Measurements from ENCODE around the gene SLC66A3. TPM values are rescaled to one million over a fixed set of nuclear protein-coding genes. Genes with fewer than 3 reads are reported as not detected.

SLC66A3 gene
- total RNA-seq, 5 donors from 2014 or later (not counting 1 experiment from before 2014, with no cell fraction given) = 10.7 to 32.0 (median 21.2) TPM

DNA sequence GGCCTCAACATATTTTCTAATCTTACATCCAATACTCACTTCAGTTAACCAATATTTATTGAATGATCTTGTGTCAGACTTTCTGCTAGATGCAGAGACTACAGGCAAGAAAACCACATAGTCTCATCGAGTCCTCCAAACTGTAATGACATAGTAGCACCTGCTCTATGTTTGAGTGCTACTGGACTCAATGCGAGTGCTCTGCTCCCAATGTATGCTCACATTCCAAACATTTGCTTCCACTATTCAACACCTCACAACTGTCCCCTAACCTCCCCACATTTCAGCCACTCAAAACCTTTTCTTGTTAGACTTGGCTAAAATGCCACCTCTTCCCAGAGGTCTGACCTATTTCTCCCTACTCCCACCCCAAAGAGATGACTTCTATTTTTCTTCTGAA, 65.2 kb downstream of the SLC66A3 start:
- no peaks in the 10 kb centered on the region for H3K9me3 ChIP-seq
- no peaks in the 10 kb centered on the region for H3K27me3 ChIP-seq (replicated peaks in 1 of 2; ENCODE audit: control insufficient read depth in 2 of 2, extremely low read depth in 1 of 2, insufficient read depth in 2 of 2, low read length in 1 of 2)
- no peaks in the 10 kb centered on the region for H3K4me1 ChIP-seq (ENCODE audit: control insufficient read depth in 1 of 2, extremely low read depth in 1 of 2, insufficient read depth in 2 of 2, low read length in 2 of 2)
- H3K27ac ChIP-seq (ENCODE audit: low read length) = no peak overlapping the region
- 96% methylated on average over 2 of the region's 2 CpGs for WGBS (ENCODE audit: insufficient coverage)
- no peak overlapping the region for H3K4me3 ChIP-seq (ENCODE audit: control insufficient read depth in 1 of 2, extremely low read depth in 1 of 2, low read length in 1 of 2)
- POLR2A ChIA-PET = no interaction called here
- H3K4me3 Mint-ChIP-seq = no peak overlapping the region
- no peaks in the 10 kb centered on the region for H3K4me1 Mint-ChIP-seq
- H3K27me3 Mint-ChIP-seq = no peaks in the 10 kb centered on the region
- peaks cover 43% of the 10 kb centered on the region for H3K36me3 Mint-ChIP-seq
- DNase-seq (no peak), ATAC-seq (replicated peaks in 1 of 4) (no peak)
- H3K9me3 Mint-ChIP-seq = no peaks in the 10 kb centered on the region
- peaks cover 0 to 28% of the 10 kb centered on the region in 2 donors for H3K36me3 ChIP-seq (ENCODE audit: control insufficient read depth in 2 of 2, extremely low read depth in 1 of 2, insufficient read depth in 1 of 2, low read length in 1 of 2)
- CTCF ChIA-PET = no interaction called here
- no peak overlapping the region for H3K27ac Mint-ChIP-seq

DNA sequence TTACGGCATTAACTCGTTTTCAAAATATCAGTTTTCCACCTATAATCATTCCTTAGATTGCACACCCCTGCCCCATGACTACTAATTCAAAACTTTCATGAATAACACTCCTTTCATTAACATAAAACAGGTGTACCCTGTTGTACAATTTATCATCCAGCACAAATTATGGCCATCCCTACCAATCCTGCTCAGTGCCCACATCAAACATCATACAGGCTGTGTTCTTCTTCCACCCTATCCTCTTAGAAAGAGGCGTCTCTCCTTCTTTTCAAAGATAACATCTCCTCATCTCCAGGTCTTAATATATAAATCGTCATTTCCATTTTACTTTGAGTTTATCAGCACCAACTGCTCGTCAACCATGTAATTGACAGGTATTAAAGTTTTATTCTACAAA, 67.6 kb downstream of the SLC66A3 start:
- Mint-ChIP-seq H3K9me3 (no peaks in the 10 kb centered on the region), H3K36me3 (peaks cover 41% of the 10 kb centered on the region)
- no peak overlapping the region for H3K27ac ChIP-seq (ENCODE audit: low read length)

DNA sequence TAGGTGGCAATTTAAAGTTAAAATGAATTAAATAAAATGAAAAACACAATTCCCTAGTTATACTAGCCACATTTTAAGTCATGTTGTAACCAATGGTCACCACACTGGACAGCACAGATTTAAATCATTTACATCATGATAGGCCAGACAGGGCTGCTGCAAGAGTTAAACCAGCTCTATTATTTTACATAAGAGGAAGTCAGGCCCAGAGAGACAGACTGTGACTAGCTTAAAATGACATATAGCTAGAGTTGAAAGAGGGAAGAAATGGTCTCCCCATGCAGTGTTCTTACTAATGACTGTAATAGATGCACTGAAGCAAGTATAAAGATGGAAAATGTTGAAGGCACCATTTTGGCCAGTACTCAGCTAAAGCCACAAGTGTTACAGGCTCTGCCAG, 69.6 kb downstream of the SLC66A3 start:
- Histone ChIP-seq H3K36me3 (ENCODE audit: control insufficient read depth in 2 of 2, extremely low read depth in 1 of 2, insufficient read depth in 1 of 2, low read length in 1 of 2) (peaks cover 0 to 17% of the 10 kb centered on the region in 2 donors), H3K4me1 (ENCODE audit: control insufficient read depth in 1 of 2, extremely low read depth in 1 of 2, insufficient read depth in 2 of 2, low read length in 2 of 2) (no peaks in the 10 kb centered on the region), H3K27ac (ENCODE audit: low read length) (no peak overlapping the region), H3K27me3 (replicated peaks in 1 of 2; ENCODE audit: control insufficient read depth in 2 of 2, extremely low read depth in 1 of 2, insufficient read depth in 2 of 2, low read length in 1 of 2) (no peaks in the 10 kb centered on the region), H3K4me3 (ENCODE audit: control insufficient read depth in 1 of 2, extremely low read depth in 1 of 2, low read length in 1 of 2) (no peak overlapping the region), H3K9me3 (no peaks in the 10 kb centered on the region)
- Mint-ChIP-seq H3K4me3 (no peak overlapping the region), H3K36me3 (peaks cover 31% of the 10 kb centered on the region), H3K27me3 (no peaks in the 10 kb centered on the region), H3K4me1 (no peaks in the 10 kb centered on the region), H3K27ac (no peak overlapping the region), H3K9me3 (no peaks in the 10 kb centered on the region)
- no peak for DNase-seq
- ChIA-PET POLR2A (interaction anchor here in 1 of 2 donors (0.5 kb wide), 1 partner anchor 14 kb away, joined by 3 read pairs; no protein-coding TSS in a partner anchor), CTCF (interaction anchor here in 1 of 2 donors (0.6 kb wide), 1 partner anchor 17 kb away, joined by 3 read pairs; no protein-coding TSS in a partner anchor)
- no peak for ATAC-seq (replicated peaks in 1 of 4)

More for the DNA sequence above, 67.6 kb downstream of the SLC66A3 start:
- 100% methylated on average over 2 of the region's 5 CpGs for WGBS (ENCODE audit: insufficient coverage)
- no peaks in the 10 kb centered on the region for H3K27me3 ChIP-seq (replicated peaks in 1 of 2; ENCODE audit: control insufficient read depth in 2 of 2, extremely low read depth in 1 of 2, insufficient read depth in 2 of 2, low read length in 1 of 2)
- no peaks in the 10 kb centered on the region for H3K9me3 ChIP-seq
- no peak overlapping the region for H3K4me3 Mint-ChIP-seq
- ATAC-seq (replicated peaks in 1 of 4) (no peak), DNase-seq (no peak)
- no peaks in the 10 kb centered on the region for H3K4me1 ChIP-seq (ENCODE audit: control insufficient read depth in 1 of 2, extremely low read depth in 1 of 2, insufficient read depth in 2 of 2, low read length in 2 of 2)
- peaks cover 0 to 20% of the 10 kb centered on the region in 2 donors for H3K36me3 ChIP-seq (ENCODE audit: control insufficient read depth in 2 of 2, extremely low read depth in 1 of 2, insufficient read depth in 1 of 2, low read length in 1 of 2)
- H3K27me3 Mint-ChIP-seq = no peaks in the 10 kb centered on the region
- ChIA-PET CTCF (no interaction called here), POLR2A (no interaction called here)
- H3K4me3 ChIP-seq (ENCODE audit: control insufficient read depth in 1 of 2, extremely low read depth in 1 of 2, low read length in 1 of 2) = no peak overlapping the region
- H3K4me1 Mint-ChIP-seq = no peaks in the 10 kb centered on the region
- H3K27ac Mint-ChIP-seq = no peak overlapping the region

DNA sequence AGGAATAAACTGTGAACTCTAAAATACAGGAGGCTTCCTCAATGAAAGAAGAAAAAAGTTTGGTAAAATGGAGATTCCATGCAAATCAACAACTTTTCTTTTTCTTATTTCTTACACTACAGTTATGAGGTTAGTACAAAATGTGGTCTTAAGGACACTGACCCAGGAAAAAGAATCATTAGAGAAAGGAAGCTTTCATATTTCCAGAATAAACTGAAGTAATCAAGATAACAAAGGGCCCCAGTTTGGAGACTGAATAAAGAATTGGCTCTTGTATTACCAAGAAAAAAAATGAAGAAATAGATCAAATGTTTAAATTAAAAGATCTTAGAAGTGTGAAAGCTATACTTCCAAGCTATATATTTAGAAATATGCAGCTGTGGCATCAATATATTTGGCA, 72.3 kb downstream of the SLC66A3 start:
- Mint-ChIP-seq H3K9me3 (no peaks in the 10 kb centered on the region), H3K4me1 (no peaks in the 10 kb centered on the region), H3K4me3 (no peak overlapping the region), H3K36me3 (peaks cover 26% of the 10 kb centered on the region), H3K27me3 (no peaks in the 10 kb centered on the region), H3K27ac (no peak overlapping the region)
- no peak for DNase-seq
- Histone ChIP-seq H3K27ac (ENCODE audit: low read length) (no peak overlapping the region), H3K4me3 (ENCODE audit: control insufficient read depth in 1 of 2, extremely low read depth in 1 of 2, low read length in 1 of 2) (no peak overlapping the region), H3K9me3 (no peaks in the 10 kb centered on the region), H3K27me3 (replicated peaks in 1 of 2; ENCODE audit: control insufficient read depth in 2 of 2, extremely low read depth in 1 of 2, insufficient read depth in 2 of 2, low read length in 1 of 2) (no peaks in the 10 kb centered on the region), H3K4me1 (ENCODE audit: control insufficient read depth in 1 of 2, extremely low read depth in 1 of 2, insufficient read depth in 2 of 2, low read length in 2 of 2) (no peaks in the 10 kb centered on the region), H3K36me3 (ENCODE audit: control insufficient read depth in 2 of 2, extremely low read depth in 1 of 2, insufficient read depth in 1 of 2, low read length in 1 of 2) (peaks cover 0 to 10% of the 10 kb centered on the region in 2 donors)
- ChIA-PET CTCF (interaction anchor here in 1 of 2 donors (1.4 kb wide), 1 partner anchor 95 kb away, joined by 3 read pairs; no protein-coding TSS in a partner anchor), POLR2A (interaction anchor here in 1 of 2 donors (0.6 kb wide), 1 partner anchor 28 kb away, joined by 3 read pairs; no protein-coding TSS in a partner anchor)
- no peak for ATAC-seq (replicated peaks in 1 of 4)

Other genes starting within 250 kb of the SLC66A3 start
- gene KCNF1, start 243.5 kb upstream of the SLC66A3 start, total RNA-seq = not detected
- gene ROCK2, start 189.2 kb downstream of the SLC66A3 start, total RNA-seq = 10 to 100 TPM; 15.5 to 22.3 (median 18.6) TPM

All from T-cell (primary cell).